Naive thymus-derived CD4-positive, alpha-beta T cell (primary cell): ENCODE results near the gene DLL1. TPM values are rescaled to one million over a fixed set of nuclear protein-coding genes. Genes with fewer than 3 reads are reported as not detected.

ENCODE experiments used
- ATAC-seq: fragments of 150-1000 bp; cut with Tn5 transposase; 2 replicates; pipeline ENCODE4 v1.10.0; 2021; ENCODE audit warnings: mild to moderate bottlenecking, moderate library complexity
- CTCF ChIA-PET: fragments of 350-600 bp; sonication (Branson Sonifier 250); formaldehyde crosslinking; loops from one replicate; lab custom pipeline; 2021; ENCODE audit warnings: antibody characterized with exemption; lab: Charles Lee
- POLR2A ChIA-PET: fragments of 350-600 bp; sonication (Branson Sonifier 250); formaldehyde crosslinking; loops from one replicate; lab custom pipeline; 2021; ENCODE audit warnings: antibody characterized with exemption, inconsistent platforms; lab: Charles Lee
- DNase-seq, 9 donors: peaks; one replicate each; pipeline versions ENCODE4 v3.0.0 to v3.0.0-alpha.2; 2020 to 2022; ENCODE audit warnings: mixed read lengths in 1 of 9
- H3K27ac ChIP-seq: one replicate; pipeline ENCODE4 v1.7.0; 2013; ENCODE audit warnings: mild to moderate bottlenecking, low read depth, low read length, moderate library complexity
- H3K27me3 ChIP-seq, 2 donors: one replicate each; pipeline ENCODE4 v1.7.0; 2013; ENCODE audit warnings: low read length in 2 of 2, mild to moderate bottlenecking in 2 of 2, moderate library complexity in 2 of 2; ENCODE audit not compliant: control insufficient read depth in 2 of 2, insufficient read depth in 2 of 2
- H3K36me3 ChIP-seq, 3 experiments: 1 replicate in 2 of 3; 2 replicates in 1 of 3; pipeline ENCODE4 v1.7.0; 2013; ENCODE audit warnings: low read length in 3 of 3, mild to moderate bottlenecking in 3 of 3, moderate library complexity in 1 of 3; ENCODE audit not compliant: insufficient read depth in 3 of 3, control insufficient read depth in 2 of 3
- H3K4me1 ChIP-seq, 2 donors: one replicate each; pipeline ENCODE4 v1.7.0; 2013; ENCODE audit warnings: low read length in 2 of 2, mild to moderate bottlenecking in 2 of 2, moderate library complexity in 1 of 2; ENCODE audit not compliant: control insufficient read depth in 2 of 2, insufficient read depth in 2 of 2
- H3K4me3 ChIP-seq: 2 replicates; pipeline ENCODE4 v1.7.0; 2013; ENCODE audit warnings: mild to moderate bottlenecking, low read length
- H3K9me3 ChIP-seq, 3 experiments: 1 replicate in 2 of 3; 2 replicates in 1 of 3; pipeline ENCODE4 v1.7.0; 2013; ENCODE audit warnings: low read length in 3 of 3; ENCODE audit not compliant: control insufficient read depth in 2 of 3
- H3K27ac Mint-ChIP-seq, 9 donors: one replicate each; pipeline ENCODE4 v1.8.0; 2020 to 2022; ENCODE audit warnings: mixed read lengths in 9 of 9, mild to moderate bottlenecking in 8 of 9, moderate library complexity in 5 of 9, inconsistent platforms in 2 of 9
- H3K27me3 Mint-ChIP-seq, 5 donors: one replicate each; pipeline ENCODE4 v1.8.0; 2021 to 2022; ENCODE audit warnings: mixed read lengths in 5 of 5, mild to moderate bottlenecking in 1 of 5
- H3K36me3 Mint-ChIP-seq, 5 donors: one replicate each; pipeline ENCODE4 v1.8.0; 2020 to 2022; ENCODE audit warnings: mixed read lengths in 5 of 5, mild to moderate bottlenecking in 3 of 5, inconsistent platforms in 1 of 5
- H3K4me1 Mint-ChIP-seq, 7 donors: one replicate each; pipeline ENCODE4 v1.8.0; 2020 to 2022; ENCODE audit warnings: mixed read lengths in 7 of 7, mild to moderate bottlenecking in 3 of 7, inconsistent platforms in 1 of 7
- H3K4me3 Mint-ChIP-seq, 10 donors: one replicate each; pipeline ENCODE4 v1.8.0; 2020 to 2022; ENCODE audit warnings: mild to moderate bottlenecking in 10 of 10, mixed read lengths in 10 of 10, moderate library complexity in 6 of 10, inconsistent platforms in 2 of 10
- H3K9me3 Mint-ChIP-seq, 11 donors: one replicate each; pipeline ENCODE4 v1.8.0; 2020 to 2022; ENCODE audit warnings: mixed read lengths in 11 of 11, mild to moderate bottlenecking in 4 of 11, inconsistent platforms in 1 of 11, moderate library complexity in 1 of 11
- intact Hi-C, 2 donors: fragments of 100-400 bp; cut with micrococcal nuclease; formaldehyde crosslinking; loops; one replicate each; pipeline ENCODE4 v1.15.1; 2023
- microRNA-seq: library from miRNA; unstranded; fragments of <30 nt; microRNA quantifications from one replicate; pipeline ENCODE4 v1.2.0, GENCODE V29; 2022; ENCODE audit warnings: borderline microRNAs expressed
- polyA plus RNA-seq, 2 donors: library from polyadenylated mRNA; unstranded; fragments of 300-500 nt; fragmentation: Illumina TruSeq; gene quantifications; one replicate each; pipeline ENCODE4 v1.2.3, GENCODE V29; 2021
- total RNA-seq, 6 experiments: library from RNA in 5 of 6; stranded (reverse) in 5 of 6; gene quantifications; 1 replicate in 5 of 6; 2 replicates in 1 of 6; pipeline ENCODE4 v1.2.3 and lab custom pipeline; 2021 to 2026

The DLL1 gene
- total and polyA plus RNA-seq, 7 experiments from 2014 or later: 0.19 to 12.9 (median 3.3) TPM

GRCh38 chr6:170233286-170234205 is 57.3 kb downstream of the DLL1 start:
- H3K27me3 Mint-ChIP-seq: peaks cover 0 to 4% (median 0%) of the 10 kb centered on the region in 5 donors
- H3K4me3 Mint-ChIP-seq: no peak overlapping the region
- no peaks in the 10 kb centered on the region for H3K9me3 Mint-ChIP-seq
- H3K27ac Mint-ChIP-seq: no peak overlapping the region
- Histone ChIP-seq H3K27me3 (no peaks in the 10 kb centered on the region), H3K4me3 (no peak overlapping the region), H3K36me3 (no peaks in the 10 kb centered on the region), H3K4me1 (no peaks in the 10 kb centered on the region), H3K9me3 (no peaks in the 10 kb centered on the region), H3K27ac (no peak overlapping the region)
- no peak for ATAC-seq
- ChIA-PET CTCF (no interaction called here), POLR2A (no interaction called here)
- intact Hi-C loops: no loop called here
- no peak for DNase-seq
- H3K4me1 Mint-ChIP-seq: no peaks in the 10 kb centered on the region
- no peaks in the 10 kb centered on the region for H3K36me3 Mint-ChIP-seq

Small RNAs within 50 kb of the gene (microRNA-seq; reads per million reads assigned to microRNA genes)
- gene MIR4644: not detected

Other genes starting within 250 kb of the DLL1 start
- 10 to 100 TPM; 27.2 to 53.4 (median 35.5) TPM for gene FAM120B, start 15.7 kb upstream of the DLL1 start, total RNA-seq
- 10 to 100 TPM; 31.0 to 49.3 TPM for gene FAM120B, start 15.7 kb upstream of the DLL1 start, polyA plus RNA-seq